Stimulated activated CD8-positive, alpha-beta memory T cell treated with anti-CD3 and anti-CD28 coated beads, Interleukin-7, amount 100 ng/mL, for 24 hours (primary cell): ENCODE results near the gene ALKBH1.
"Not testable (repeated sequence)": the region's sequence is repeated elsewhere in the genome, so short reads cannot be mapped to it uniquely, and the experiment has no call there.

Experiments
- DNase-seq: peaks from one replicate; pipeline ENCODE4 v3.0.0-alpha.2; 2020; ENCODE audit warnings: low read depth

Gene ALKBH1

DNA sequence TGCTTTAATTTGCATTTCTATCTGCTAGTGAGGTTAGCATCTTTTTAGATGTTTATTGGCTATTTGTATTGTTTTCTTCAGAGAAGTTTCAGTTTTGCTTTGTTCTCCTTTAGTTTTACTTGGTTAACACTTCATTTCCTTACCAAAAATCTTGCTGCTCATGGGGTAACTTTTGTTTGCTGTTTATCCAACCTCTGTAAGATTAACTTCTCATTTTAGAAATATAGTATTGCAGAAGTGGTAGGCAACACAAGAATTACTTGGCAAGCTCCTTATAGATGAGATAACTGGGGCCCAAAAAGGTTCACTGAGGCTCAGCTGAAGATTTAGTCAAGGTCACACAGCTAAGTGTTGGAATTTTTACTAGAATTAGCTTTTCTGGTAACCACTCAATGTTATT lies 40.5 kb downstream of the ALKBH1 start:
- no peak for DNase-seq

DNA sequence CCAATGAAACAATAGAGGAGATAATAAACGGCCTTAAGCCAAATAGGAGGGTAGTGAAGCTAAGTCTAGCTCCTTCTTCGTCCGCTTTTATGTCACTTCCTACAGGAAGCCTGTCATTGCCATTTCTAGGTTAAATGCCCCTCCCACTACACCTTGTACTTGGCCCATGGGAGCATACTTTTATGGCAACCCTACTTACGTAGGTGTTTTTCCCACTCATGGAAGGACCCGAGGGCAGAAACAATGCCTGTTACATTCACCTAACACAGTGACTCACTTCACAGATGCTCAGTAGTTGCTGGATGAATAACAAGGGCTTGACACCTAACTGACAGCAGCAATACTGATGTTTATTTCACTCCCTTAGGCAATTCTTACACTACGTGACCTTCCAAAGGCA lies 44.5 kb downstream of the ALKBH1 start:
- DNase-seq, result no peak

DNA sequence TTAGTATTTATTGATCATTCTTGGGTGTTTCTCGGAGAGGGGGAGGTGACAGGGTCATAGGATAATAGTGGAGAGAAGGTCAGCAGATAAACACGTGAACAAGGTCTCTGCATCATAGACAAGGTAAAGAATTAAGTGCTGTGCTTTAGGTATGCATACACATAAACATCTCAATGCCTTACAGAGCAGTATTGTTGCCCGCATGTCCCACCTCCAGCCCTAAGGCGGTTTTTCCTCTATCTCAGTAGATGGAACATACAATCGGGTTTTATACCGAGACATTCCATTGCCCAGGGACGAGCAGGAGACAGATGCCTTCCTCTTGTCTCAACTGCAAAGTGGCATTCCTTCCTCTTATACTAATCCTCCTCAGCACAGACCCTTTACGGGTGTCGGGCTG lies 46.3 kb downstream of the ALKBH1 start:
- not testable (repeated sequence) for DNase-seq

DNA sequence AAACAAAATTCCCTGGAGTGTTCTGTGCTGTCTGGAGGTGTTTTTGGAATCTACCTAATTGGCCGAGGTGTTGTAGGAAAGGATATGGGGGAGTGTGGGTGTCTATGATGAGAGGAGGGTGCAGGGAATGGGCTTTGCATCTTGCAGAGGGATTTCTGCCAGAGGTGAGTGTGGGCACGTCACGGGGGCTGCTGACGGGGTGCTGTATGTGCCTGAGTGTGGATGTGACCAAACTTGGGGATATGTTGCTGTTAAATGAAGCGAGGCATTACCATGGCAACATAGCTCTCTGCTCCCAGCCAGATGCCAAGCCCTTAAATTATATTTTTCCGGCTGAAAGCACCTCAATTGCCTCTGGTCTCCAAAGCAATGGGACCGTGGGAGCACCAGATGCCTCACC lies 47.1 kb downstream of the ALKBH1 start:
- DNase-seq, result no peak

GRCh38 chr14:77659831-77660230 lies 48.0 kb downstream of the ALKBH1 start:
- no peak for DNase-seq

DNA sequence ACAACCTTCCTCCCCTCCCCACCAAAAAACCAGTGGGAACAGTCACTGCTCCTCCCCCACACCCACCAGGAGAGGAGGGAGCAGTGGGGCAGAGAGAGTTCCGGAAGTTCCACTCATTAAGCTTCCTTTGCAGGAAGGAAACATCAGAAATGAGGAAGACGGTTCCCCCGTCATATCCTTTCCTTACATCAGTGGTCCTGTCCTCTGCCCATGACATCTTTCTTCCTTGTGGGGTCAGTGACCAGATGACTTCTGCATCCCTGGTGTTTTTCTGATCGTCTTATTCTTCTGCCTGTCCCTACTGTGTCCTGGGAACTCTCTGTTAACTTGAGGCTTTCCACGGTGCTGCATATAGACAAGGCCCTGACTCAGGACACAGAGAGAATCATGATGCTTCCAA lies 50.5 kb downstream of the ALKBH1 start:
- DNase-seq, result no peak

- no peak for DNase-seq
Measured at GRCh38 chr14:77654001-77654441, 53.8 kb downstream of the ALKBH1 start.

DNA sequence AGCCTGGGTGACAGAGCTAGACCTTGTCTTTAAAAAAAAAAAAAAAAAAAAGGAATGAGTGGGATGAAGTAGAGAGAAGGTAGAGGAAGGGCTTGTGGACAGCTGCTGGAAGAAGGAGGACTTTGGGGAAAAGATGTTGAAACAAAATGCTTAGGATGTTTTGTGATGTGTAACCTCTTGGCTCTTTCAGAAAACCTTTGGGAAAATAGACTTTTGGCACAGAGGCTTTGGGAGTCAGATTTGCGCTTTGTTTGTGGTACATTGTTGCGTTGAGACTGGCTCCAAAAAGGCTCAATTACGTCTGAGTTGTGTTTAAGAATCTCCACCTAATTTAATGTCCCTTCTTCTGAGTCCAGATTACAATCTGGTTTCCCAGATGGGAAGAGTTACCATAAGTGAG lies 58.5 kb downstream of the ALKBH1 start:
- DNase-seq, result no peak

GRCh38 chr14:77648520-77649200 lies 59.2 kb downstream of the ALKBH1 start:
- DNase-seq, result no peak

- DNase-seq, result no peak
Measured at GRCh38 chr14:77647853-77648252, 60.0 kb downstream of the ALKBH1 start.

- no peak for DNase-seq
Measured at GRCh38 chr14:77646907-77647306, 60.9 kb downstream of the ALKBH1 start.

DNA sequence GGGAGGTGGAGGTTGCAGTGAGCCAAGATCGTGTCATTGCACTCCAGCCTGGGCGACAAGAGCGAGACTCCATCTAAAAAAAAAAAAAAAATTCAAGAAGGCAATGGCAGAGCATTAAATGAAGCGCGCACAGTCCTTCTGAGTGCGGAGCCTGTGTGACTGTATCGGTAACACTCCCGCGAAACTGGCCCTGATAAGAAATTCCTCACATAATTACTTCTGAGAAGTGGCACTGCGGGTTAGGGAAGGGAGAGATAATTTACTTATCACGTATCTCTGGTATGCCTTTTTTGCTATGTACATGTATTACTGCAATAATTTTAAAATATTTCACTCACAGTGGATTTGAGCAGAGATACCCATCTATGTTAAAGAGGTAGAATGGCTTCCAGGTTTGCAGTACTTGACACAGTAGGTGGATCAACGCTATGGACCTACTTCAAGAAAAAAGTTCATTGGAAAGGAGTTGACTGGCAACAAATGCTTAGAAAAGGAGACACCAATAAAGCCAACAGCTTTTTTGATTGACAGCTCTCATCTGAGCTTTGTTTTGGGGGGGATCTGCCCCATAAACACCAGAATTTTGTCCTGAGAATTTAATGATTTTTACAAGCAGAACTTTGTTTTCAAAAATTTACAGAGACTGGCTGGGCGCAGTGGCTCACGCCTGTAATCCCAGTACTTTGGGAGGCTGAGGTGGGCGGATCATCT lies 62.1 kb downstream of the ALKBH1 start:
- DNase-seq, result no peak

DNA sequence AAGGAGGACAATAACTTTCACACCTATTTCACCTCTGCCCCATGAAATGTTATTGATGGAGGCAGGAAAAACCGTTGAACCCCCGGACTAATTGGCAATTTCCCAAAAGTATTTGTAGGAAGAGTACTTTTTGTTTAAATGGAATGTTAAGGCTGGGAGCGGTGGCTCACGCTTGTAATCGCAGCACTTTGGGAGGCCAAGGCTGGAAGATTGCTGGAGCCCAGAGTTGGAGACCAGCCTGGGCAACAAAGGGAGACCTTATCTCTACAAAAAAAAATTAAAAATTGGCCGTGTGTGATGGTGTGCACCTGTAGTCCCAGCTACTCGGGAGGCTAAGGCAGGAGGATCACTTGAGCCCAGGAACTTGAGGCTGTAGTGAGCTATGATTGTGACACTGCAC lies 65.4 kb downstream of the ALKBH1 start:
- no peak for DNase-seq

GRCh38 chr14:77641534-77642341 lies 66.1 kb downstream of the ALKBH1 start:
- peak; percentile 46 for DNase-seq

DNA sequence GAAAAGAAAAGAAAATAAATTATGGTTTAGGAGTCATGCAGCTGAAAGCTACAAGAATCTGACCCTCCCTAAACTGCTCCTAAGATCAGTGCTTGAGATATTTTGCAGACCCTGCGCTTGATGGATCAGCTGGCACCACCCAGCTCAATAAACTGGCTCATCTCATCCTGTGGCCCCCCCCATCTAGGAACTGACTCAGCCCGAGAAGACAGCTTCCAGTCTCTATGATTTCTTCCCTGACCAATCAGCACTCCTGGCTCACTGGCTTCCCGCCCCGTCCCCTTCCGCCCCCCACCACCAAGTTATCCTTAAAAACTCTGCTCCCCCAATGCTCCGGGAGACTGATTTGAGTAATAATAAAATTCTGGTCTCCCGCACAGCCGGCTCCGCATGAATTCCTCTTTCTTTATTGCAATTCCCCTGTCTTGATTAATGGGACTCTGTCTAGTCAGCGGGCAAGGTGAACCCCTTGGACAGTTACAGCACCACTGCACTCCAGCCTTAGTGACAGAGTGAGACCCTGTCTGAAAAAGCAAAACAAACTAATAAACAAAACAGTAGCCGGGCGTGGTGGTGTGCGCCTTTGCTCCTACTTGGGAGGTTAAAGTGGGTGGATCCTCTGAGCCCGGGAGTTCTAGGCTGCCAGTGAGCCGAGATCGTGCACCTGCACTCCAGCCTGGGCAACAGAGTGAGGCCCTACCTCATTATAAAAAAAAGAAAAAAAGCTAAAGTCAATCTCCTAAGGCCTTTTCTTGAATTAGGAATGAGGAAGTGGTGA lies 66.9 kb downstream of the ALKBH1 start:
- no peak for DNase-seq

DNA sequence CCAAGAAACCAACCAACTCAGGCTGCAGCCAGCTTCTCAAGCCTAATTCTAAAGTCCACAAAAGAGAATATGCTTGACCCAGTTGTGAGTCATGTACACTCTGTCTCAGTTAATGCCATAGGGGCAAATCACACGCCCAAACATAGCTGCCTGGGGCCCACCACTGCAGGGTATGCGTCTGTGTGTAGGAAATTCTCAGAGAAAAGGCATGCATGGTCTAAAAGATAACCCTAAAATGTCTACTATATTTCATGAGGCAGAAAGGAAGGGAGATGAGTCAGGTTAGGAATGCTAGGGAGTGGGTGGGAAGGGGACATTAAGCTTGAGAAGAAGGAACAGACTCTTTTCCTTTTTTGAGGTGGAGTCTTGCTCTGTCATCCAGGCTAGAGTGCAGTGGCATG lies 69.1 kb downstream of the ALKBH1 start:
- no peak for DNase-seq

DNA sequence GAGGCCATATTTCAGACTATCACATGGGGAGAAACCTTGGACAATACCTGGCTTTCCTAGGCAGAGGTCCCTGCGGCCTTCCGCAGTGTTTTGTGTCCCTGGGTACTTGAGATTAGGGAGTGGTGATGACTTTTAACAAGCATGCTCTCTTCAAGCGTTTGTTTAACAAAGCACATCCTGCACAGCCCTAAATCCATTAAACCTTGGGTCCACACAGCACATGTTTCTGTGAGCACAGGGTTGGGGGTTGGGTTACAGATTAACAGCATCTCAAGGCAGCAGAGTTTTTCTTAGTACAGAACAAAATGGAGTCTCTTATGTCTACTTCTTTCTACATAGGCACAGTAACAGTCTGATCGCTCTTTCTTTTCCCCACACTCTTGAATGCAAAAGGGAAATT lies 72.0 kb downstream of the ALKBH1 start:
- DNase-seq, result not testable (repeated sequence)

GRCh38 chr14:77635466-77635865 lies 72.4 kb downstream of the ALKBH1 start:
- DNase-seq, result not testable (repeated sequence)

GRCh38 chr14:77630111-77630510 lies 77.7 kb downstream of the ALKBH1 start:
- DNase-seq, result no peak

GRCh38 chr14:77625360-77625759 lies 82.5 kb downstream of the ALKBH1 start:
- no peak for DNase-seq

DNA sequence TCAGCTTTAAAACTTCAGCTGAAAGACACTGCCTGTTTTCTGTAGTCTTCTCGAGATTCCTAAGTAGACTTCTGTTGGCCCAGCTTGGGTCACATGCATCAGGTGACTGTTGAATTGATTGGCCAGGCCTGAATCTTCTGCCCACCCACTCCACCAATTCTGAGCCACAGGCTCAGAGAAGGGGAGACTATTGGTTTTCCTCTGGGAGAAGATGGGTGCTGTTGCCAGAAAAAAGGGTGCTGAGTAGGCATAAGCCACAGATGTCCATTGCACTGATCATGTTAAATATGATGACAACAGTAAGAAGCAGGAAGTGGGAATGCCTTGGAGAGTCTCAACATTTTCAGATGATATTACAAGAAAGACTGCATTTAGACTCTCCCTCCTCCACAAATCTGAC lies 84.6 kb downstream of the ALKBH1 start:
- DNase-seq, result no peak
